Stimulated activated CD8-positive, alpha-beta memory T cell treated with anti-CD3 and anti-CD28 coated beads, Interleukin-15, amount 100 ng/mL, for 48 hours (primary cell): ENCODE measurements around the gene ETV6.
A peak's percentile ranks its signal among the peaks of the same experiment; 100 is the strongest.

Source experiments
- DNase-seq, 2 donors: peaks; one replicate each; pipeline ENCODE4 v3.0.0-alpha.2; 2020; ENCODE audit warnings: low read depth in 2 of 2

ETV6 gene

DNA sequence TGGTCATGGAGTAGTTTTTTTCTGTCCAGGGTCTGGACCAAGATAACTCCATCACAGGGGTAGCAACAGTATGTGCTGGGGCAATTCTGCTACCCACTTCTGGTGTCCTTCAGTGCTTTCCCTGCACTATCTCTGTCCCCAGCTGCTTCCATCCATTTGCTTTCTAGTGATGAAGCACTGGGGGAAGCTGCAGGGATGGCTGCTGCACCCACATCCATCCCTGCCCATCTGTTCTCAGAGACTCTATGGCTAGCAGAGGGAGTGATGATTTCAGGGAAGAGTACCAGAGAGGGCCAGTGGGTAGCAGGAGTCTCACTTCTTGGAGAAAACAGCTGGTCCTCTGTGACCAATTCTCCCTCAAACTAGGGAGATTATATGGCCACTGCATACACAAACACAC, 44.1 kb downstream of the ETV6 start:
- no peak for DNase-seq

DNA sequence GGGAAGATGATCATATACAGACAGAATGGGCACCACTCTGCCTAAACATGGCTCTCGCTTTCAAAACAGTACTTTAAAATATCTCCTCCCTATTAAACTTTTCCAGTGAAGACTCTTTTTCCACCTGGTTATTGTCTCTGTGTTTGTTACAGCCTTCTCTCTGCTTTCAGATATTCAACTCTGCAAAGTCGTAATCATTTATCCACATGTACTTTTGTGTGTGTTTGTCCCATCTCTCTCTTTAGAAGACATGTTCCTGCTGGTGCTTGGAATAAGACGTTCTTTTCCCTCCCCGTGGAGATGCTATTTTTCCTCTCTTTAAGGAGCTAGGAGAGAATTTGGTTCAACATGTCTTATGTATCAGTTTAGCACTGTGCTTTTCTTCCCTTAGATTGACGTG, 45.1 kb downstream of the ETV6 start:
- DNase-seq, result no peak

DNA sequence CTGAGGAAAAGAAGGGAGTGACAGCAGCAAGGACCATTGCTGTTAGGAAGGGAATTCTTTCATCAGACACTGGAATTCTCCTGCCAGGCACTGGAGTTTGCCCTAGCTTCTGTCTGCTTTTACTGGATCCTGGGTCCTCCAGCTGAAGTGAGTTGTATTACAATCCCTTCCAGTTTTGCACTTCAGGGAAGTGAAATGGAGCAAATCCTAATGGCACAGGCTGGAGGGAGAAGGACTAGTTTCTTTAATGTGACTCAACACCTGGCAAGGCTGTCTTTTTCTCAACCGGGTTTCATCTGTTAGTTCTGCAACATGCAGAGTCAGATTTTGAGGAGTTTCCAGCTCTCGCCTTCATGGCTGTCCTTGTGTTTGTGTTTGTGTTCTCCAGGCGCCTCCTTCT, 45.8 kb downstream of the ETV6 start:
- DNase-seq, result no peak

DNA sequence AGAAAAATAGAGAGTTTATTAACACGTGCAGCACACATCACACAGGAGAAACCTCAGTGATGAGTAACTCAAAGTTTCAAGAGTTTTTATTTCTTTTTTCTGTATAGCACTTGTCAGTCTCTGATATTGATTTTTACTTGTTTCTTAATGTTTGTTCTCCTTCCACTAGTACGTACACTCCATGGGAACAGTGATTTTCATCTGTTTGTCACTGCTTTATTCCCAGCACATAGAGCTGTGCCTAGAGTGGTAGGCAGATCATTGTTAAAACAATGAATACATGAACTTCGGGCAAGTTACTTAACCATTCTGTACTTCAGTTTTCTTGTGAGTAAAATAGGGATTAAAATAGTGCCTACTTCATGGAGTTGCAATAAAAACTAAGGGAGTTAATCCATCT, 46.6 kb downstream of the ETV6 start:
- DNase-seq, result no peak

DNA sequence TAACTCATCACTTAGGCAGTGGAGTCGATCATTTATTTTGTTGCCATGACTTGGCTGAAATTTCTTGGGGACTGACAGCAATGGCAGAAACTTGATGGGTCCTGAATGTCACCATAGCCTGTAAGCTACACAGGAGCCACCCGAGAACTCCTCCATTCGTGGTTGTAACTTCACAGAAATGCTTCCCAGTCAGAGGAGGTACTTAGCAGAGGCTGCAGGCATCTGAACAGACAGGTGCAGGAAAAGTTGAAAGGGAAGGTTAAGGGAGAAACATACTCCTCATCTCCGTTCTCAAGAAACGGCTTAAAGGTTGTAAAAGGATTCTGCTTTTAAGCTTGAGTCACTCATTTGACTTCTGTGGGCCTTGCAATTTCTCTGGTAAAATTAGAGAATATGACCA, 47.7 kb downstream of the ETV6 start:
- DNase-seq, result no peak

DNA sequence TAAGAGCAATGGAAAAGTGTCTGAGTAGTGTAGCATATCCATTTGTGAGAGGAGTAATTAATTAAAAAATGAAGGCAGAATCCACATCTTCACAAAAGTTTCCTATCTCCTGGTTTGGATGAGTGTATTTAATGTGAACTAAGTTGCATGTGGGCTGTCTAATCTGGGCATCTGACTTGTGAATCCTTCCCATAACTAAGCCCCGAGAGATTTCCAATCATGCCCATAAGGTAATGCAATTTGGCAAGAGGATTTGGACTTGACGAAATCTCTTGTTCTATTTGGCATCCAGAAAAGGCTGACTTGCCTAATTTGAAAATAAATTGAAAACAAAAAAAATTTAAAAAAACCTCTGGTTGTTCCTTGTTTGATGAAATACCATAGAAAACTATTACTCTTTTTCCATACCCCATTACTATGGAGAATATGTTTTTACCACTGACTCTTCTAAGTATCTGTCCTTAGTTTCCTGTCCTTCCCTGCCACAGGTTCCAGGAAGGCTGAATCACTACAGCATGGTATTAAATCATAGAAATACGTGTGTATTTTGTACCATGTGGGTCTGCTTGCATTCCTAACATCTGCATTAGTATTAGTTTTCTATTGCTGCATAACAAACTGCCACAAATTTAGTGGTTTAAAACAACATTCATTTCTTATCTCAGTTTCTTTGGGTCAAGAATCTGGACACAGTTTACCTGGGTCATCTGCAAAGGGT, 48.4 kb downstream of the ETV6 start:
- DNase-seq, result no peak

DNA sequence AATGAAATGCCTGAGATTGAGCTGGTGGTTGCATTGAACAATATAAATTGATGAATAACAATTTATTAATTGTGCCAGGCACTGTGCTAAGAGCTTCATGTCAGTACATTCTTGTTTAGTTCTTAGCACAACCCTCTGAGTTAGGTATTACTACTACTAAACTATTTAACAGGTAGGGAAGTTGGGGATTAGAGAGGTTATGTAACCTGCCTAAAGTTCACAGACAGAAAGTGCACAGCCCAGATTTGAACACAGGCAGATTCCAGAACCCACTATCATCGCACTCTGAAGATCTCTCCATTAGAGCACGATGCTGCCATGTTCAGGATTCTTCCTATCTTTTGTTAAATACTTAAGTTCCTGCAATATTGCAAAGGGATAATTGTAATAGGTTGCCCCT, 49.3 kb downstream of the ETV6 start:
- DNase-seq, result no peak

DNA sequence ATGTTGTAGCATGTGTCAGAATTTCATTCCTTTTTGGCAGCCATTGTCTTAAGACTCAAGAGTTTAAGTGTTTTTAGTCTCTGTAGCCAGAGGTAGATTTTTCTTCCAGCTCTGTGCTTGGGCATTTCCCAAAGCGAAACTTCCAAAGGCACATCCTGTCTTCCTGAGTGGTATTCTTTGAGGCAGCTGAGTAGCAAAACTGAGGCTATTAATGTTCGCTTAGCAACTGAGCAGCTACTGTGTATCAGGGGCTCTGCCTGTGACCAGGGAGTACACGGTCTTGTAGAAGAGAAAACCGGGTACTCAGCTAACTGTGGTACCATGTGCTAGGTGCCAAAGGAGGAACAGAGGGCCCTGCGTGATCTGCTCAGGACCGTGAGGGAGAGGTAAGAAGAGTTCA, 52.0 kb downstream of the ETV6 start:
- no peak for DNase-seq

DNA sequence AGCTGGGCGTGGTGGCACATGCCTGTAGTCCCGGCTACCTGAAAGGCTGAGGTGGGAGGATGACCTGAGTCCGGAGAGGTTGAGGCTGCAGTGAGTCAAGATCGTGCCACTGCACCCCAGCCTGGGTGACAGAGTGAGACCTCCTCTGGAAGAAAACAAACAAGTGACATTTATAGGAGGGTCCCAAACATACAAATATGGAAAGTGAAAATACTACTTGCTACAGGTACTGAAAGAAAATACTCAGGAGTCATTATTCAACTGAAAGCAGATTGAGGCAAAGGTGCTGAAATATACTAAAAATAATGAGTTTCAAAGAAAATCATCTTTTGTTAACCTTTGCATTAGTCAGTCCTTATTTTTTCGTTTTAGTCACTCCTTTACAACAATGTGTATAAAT, 53.5 kb downstream of the ETV6 start:
- peak; percentile 2 to 7 for DNase-seq

DNA sequence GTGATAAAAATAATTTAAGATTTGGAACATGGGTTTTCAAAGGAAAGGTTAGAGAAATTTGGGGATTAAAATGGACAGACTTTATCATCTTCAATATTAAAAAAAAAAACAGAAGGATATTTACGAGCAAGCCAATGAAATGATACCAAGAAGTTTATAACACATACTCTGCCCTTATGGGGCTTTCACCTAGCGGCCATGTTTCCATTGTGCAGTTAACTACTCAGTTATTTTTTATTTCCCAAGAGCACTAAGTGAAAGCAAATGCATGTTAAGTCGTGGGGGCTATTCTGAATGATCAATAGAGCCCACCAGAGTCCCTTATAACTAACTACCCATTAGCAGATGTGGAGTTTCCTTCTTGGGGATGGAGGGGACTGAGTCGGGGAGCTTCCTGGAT, 53.9 kb downstream of the ETV6 start:
- DNase-seq, result no peak

DNA sequence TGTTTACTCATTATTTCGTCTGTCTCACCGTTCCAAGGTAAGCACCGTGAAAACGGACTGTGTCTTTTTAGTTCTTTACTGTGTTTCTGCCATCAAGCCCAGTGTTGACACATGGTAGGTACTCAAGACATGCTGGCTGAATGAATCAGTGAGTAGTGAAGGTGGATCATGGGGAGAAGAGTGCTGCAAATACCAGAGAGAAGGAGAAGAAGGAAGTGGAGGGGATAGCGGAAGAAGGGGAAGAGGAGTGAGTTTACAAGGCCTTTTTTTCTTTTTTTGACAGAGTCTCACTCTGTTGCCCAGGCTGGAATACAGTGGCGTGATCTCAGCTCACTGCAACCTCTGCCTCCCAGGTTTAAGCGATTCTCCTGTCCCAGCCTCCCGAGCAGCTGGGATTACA, 54.6 kb downstream of the ETV6 start:
- no peak for DNase-seq

DNA sequence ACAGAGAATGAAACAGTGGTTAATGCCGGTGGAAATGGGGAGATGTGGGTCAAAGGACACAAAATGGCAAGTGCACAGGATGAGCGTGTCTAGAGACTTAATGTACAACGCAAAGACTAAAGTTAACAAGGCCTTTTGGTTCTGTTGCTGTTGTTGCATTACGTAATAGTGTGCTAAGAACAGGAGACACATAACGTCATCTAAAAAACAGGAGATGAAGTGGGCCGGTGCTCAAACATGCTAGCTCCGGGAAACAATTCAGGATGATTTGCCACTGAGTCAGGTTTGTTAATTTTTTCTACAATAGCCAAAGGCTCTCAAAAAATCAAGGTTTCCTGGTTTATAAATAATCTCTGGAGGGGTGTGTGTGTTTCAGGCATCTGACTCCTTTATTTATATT, 55.5 kb downstream of the ETV6 start:
- no peak for DNase-seq

DNA sequence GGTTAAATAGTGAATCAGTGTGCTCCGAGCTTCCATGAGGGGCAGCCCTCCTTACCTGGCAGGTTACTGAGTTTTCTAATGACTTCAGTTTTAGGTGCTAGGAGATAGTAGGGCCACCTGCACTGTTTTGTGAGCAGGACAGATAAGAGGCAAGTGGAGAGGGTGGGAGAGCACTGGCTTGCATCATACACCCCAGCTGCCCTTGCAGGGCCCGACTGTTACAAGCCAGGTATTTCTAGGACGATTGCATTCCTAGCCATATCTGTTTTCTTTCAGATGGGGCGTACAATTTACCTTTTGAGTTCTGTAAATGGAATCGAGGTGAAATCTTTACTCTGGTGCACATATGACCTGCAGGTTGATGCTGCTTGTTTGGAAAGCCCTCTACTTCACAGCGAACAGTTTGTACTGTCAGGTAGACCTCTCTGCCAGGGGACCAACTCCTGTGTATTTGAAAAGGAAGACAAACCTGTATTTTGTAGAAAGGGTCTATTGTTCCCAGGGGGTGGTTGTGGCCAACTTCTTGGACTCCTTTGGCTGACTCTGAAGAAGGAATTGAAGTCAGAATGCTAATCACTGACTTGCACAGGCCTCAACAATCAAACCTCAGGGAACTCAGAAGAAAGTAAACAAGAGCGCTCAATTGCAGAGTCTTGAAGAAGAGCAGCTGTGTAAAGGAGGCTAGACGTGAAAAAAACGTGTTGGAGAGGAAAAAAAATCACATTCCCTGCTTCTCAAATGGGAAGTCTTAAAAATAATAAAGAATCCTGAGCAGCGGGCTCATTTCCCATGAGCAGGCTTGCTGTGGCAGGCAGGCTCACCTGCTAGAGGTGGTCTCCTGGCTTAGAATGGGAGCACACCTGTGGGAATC, 57.3 kb downstream of the ETV6 start:
- DNase-seq, result no peak

DNA sequence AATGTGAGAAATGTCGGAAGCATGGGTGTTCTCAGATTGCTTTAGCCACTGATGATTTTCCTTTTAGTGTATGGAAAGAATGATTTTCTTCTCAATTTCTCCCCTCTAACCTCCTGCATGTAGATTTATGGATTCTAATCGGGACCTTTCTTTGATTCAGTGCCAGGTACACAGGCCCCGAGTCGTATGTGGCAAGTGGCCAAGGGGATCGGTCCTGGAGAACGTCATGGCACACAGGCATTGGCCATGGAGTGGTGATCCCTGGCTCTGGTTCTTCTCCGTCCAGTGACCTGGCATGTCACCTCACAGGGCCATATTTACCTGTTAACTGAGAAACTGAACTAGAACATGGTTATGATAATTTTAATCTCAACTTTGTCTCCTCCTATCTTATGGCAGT, 58.1 kb downstream of the ETV6 start:
- no peak for DNase-seq

DNA sequence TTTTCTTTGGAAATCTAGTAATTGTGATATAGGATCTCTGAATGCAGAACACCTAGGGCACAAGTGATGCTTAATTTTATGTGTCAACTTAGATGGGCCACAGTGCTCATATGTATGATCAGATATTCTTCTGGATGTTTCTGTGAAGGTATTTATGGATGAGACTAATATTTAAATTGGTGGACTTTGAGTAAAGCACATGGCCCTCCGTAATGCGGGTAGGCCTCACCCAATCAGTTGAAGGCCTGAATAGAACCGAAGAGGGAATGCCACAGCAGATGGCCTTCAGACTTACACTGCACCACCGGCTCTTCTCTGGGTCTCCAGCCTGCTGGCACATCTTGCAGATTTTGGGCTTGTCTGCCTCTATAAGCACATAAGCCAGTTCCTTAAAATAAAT, 60.0 kb downstream of the ETV6 start:
- DNase-seq, result no peak

DNA sequence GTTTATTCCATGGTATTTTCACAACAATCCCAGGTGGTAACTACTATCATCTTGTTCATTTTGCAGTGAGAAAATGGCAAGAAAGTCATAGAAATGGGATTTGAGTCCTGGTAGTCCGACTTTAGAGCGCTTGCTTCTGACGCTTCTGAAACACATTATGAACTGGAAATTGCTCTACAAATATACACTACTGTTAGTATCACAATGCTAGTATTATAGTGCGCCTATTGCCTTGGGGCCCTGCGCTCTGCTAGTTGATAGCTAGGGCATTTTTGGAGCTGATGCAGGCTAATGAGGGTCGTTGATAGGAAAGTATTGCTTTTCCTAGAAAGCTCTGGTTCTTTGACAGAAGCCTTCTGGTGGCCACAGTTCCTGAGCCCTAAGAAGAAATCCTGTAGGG, 61.0 kb downstream of the ETV6 start:
- DNase-seq, result no peak

DNA sequence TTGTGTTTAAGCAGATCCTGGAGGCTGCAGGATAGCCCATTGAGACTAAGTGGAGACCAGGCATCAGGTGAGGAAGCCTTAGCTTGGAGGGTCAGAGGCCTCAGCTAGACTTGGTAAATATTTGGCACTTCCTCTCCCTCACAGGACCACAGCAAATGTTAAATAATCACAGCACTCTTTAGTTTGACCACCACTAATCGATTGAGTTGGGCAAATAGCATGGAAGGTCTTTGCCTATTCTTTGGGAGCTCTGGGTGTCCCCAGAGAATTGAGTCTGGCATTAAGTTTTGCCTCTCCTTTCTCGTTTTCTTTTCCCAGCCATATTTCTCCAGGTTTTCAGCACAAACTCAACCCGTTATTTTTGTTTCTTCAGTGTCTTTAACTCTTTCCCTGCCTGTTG, 61.4 kb downstream of the ETV6 start:
- no peak for DNase-seq

DNA sequence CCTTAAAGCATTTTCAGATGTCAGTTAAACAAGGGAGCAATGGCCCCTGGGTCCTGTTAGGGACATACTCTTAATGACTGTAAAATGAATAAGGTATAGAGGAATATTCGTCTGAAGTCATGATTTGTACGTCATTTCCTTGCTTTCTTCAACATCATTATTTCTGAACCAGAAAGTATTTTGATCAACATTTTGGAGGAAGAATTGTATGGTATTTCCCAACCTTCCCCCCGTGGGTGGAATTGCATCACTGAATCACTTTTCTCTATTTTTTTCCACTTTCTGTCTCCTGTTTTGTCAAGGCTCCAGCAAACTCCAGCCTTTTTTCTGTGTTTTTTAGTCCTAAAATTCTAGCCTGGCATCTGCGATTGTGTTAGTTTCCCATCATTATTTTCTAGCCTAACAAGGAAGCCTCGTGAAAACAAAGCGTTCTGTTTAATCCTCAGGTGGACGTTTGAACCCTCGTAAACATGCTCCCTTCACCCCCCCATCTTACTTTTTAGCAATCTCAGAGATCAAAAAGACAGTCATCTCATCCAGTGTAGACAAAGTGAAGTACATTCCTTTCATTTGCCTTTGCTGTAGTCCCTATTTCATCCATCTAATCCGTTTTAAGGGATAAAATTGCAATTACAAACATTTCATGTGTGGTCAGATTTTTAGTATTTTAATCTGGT, 62.3 kb downstream of the ETV6 start:
- DNase-seq, result no peak

DNA sequence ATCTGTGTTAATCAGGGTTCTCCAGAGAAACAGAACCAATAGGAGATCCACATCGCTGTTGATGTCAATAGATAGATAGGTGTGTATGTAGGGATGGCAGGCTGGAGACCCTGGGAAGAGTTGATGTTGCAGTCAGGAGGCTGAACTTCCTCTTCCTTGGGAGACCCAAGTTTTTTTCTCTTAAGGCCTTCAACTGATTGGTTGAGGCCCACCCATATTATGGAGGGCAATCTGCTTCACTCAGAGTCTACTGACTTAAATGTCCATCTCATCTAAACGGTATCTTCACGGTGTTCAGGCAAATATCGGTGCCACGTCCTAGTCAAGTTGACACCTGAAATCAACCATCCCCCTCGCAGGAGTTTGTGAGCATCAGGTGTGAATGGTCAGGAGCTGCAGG, 63.0 kb downstream of the ETV6 start:
- DNase-seq, result no peak

DNA sequence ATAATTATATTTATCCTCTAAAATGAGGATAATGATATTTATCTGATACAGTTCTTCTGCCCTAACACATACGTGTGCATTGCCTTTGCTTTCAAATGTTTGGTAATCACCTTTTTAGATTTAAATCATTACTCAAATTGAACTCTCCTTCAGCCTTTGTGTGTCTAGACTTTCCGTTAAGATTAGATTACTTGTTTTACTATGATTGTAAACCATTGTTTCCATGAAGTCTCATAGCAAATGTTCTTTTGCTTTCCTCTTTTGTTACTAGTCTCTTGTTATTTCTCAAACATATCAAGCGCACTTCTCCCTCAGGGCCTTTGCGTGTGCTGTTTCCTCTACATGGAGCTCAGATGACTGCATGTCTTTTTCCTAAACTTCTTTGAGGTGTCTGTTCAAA, 63.7 kb downstream of the ETV6 start:
- no peak for DNase-seq

DNA sequence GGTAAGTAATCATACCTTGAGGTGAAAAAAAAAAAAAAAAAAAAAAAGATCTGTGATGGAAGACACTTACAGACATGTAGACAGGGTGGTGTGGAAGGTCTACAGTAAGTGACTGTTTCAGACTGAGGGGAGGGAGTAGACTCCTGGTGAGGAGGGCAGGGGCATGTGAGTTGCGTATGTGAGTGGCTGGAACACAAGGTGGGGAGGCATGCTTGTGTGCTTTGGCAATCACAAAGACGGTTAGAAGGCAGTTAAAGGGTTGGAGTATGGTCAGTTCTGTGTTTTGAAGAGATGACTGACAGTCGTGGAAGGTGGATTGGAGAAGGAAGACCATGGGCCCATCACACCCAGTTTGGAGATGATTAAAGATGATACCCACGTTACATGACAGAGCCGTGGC, 65.2 kb downstream of the ETV6 start:
- DNase-seq, result no peak

DNA sequence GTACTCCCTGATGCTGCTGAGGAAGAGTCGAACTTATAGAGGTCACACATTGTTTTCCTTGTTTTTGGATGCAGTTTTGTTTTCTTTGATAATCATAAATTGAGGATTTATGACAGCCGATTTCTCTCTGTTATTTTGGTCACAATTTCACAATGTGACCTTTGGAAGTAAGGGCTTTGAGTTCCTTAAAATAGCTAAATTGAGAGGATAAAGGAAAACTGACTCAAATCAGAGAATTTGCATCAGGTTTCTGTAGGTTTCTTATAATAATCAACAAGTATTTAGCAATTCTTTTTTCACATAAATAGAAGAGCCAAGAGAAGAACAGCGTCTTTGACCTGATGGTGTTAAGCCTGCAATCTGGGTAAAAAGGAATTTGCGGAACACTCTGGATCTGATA, 66.1 kb downstream of the ETV6 start:
- DNase-seq, result no peak
